ENCODE data around the gene METRN. TPM values are rescaled to one million over a fixed set of nuclear protein-coding genes. Genes with fewer than 3 reads are reported as not detected.

The METRN gene
- total and polyA plus RNA-seq, 12 donors = 51.4 to 103 (median 60.5) TPM

DNA sequence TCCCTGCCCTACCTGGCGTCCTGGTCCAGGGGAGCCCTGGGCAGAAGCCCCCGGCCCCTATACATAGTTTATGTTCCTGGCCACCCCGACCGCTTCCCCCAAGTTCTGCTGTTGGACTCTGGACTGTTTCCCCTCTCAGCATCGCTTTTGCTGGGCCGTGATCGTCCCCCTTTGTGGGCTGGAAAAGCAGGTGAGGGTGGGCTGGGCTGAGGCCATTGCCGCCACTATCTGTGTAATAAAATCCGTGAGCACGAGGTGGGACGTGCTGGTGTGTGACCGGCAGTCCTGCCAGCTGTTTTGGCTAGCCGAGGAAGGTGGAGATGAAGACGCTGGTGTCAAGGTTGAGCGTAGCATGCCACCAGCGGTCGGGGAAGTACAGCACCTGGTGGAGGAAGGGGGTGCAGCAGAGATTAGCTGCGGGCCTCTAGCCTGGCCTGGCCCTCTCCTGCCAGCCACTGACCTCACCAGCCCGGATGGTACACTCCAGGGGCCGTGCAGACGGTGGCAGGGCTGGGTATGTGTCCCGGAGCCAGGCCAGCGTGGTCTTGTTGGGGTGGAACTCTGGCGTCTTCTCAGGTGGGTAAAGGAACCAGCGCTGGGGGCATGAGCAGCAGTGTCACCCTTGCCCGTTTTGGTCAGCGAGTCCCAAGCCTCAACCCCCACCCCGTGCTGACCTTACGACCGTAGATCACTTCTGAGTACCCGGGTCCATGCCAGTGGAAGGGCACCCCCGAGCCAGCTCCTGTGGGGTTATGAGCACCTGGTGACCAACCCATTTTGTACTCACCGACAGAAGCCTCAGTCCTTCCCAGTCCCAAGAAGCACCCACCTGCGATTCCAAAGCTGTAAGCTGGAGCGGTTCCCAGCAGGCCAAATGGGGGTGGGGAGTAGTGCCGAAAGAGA is 32.2 kb upstream of the METRN start:
- Histone ChIP-seq H3K4me1 (peaks cover 33 to 63% (median 50%) of the 10 kb centered on the region in 9 donors), H3K9me3 (no peaks in the 10 kb centered on the region), H3K27me3 (no peaks in the 10 kb centered on the region), H3K4me3 (peak overlapping the region in 5 of 10 donors; percentile 76 to 94 (median 81)), H3K36me3 (peaks cover 0 to 45% (median 19%) of the 10 kb centered on the region in 9 donors), H3K27ac (peak overlapping the region in 1 of 10 donors; percentile 82)
- intact Hi-C loops (cut with DNase I) = no loop called here
- no peak for DNase-seq
- WGBS, 2 donors = 85 to 86% methylated on average over 36 of the region's 36 CpGs
- TF ChIP-seq, protein P1, sequence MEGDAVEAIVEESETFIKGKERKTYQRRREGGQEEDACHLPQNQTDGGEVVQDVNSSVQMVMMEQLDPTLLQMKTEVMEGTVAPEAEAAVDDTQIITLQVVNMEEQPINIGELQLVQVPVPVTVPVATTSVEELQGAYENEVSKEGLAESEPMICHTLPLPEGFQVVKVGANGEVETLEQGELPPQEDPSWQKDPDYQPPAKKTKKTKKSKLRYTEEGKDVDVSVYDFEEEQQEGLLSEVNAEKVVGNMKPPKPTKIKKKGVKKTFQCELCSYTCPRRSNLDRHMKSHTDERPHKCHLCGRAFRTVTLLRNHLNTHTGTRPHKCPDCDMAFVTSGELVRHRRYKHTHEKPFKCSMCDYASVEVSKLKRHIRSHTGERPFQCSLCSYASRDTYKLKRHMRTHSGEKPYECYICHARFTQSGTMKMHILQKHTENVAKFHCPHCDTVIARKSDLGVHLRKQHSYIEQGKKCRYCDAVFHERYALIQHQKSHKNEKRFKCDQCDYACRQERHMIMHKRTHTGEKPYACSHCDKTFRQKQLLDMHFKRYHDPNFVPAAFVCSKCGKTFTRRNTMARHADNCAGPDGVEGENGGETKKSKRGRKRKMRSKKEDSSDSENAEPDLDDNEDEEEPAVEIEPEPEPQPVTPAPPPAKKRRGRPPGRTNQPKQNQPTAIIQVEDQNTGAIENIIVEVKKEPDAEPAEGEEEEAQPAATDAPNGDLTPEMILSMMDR (IDR thresholded peaks at IDR 0.05) = no peak
- no peak for ATAC-seq

DNA sequence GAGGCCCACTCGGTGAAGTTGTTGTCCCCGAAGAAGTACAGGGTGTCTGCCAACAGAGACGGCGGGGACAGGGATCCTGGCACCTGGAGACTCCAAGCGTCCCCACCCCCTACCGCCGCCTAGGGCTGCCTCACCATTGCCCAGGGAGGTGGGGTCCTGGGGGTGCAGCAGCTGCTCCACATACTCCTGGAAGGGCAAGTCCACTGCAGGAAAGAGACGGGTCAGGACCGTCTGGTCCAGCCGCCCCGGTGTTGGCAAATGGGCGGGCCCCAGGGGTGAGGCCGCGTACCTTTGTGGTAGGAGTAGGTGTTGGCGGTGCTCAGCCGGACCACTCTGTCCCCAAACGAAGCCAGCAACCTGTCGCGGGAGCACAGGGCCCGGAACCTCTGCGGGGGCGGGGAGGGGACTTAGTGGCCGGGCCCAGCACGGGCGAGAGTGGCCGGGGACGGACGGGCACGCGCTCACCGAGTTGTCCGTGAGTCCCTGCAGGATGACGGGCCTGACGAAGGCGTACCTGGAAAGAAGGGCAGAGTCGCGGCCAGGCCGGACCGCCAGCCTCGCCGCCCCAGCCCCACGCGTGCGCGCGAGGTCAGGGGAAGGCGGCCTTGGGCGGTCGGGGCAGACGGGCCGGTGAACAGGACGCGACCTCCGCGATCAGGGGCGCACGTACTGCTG is 31.4 kb upstream of the METRN start:
- intact Hi-C loops (cut with DNase I) = no loop called here
- H3K27ac ChIP-seq = peak overlapping the region in 9 of 10 donors; percentile 64 to 88 (median 82)
- no peaks in the 10 kb centered on the region for H3K27me3 ChIP-seq
- ATAC-seq = no peak
- TF ChIP-seq, protein P1 (IDR thresholded peaks at IDR 0.05) = no peak
- peak overlapping the region; percentile 40 to 94 (median 76) for H3K4me3 ChIP-seq
- no peaks in the 10 kb centered on the region for H3K9me3 ChIP-seq
- peaks cover 0 to 48% (median 19%) of the 10 kb centered on the region in 9 donors for H3K36me3 ChIP-seq
- DNase-seq = no peak
- 13 to 14% methylated on average over 54 to 57 of the region's 57 CpGs for WGBS, 2 donors
- peaks cover 33 to 64% (median 51%) of the 10 kb centered on the region in 9 donors for H3K4me1 ChIP-seq

GRCh38 chr16:684071-684794 is 30.7 kb upstream of the METRN start, which contains the start of gene JMJD8:
JMJD8 (minus strand) TSS chr16:684334; CDS start chr16:684319, 15 bp downstream.
- Histone ChIP-seq H3K4me1 (peaks cover 32 to 67% (median 55%) of the 10 kb centered on the region in 9 donors), H3K4me3 (peak within 1 kb of the TSS; percentile 40 to 94 (median 76)), H3K27ac (peak within 1 kb of the TSS in 9 of 10 donors; percentile 64 to 88 (median 82)), H3K9me3 (no peaks in the 10 kb centered on the region), H3K36me3 (peaks cover 0 to 48% (median 19%) of the 10 kb centered on the region in 9 donors), H3K27me3 (no peaks in the 10 kb centered on the region)
- TF ChIP-seq, protein P1 (IDR thresholded peaks at IDR 0.05) = no peak
- WGBS, 2 donors = 3 to 4% methylated on average over 87 to 88 of the region's 91 CpGs
- intact Hi-C loops (cut with DNase I) = no loop called here
- peak; percentile 97 to 99 for DNase-seq
- peak; percentile 64 to 83 (median 76) for ATAC-seq
